Measurements from ENCODE around the gene EREG.

EREG gene

GRCh38 chr4:74428276-74428675, 63.3 kb downstream of the EREG start:
- no peak for DNase-seq (ENCODE audit: low spot score)

- no peak for DNase-seq (ENCODE audit: low spot score)
Observed at GRCh38 chr4:74431113-74431826, 66.3 kb downstream of the EREG start.

GRCh38 chr4:74433043-74433442, 68.1 kb downstream of the EREG start:
- DNase-seq (ENCODE audit: low spot score) = no peak

GRCh38 chr4:74433541-74434172, 68.7 kb downstream of the EREG start:
- DNase-seq (ENCODE audit: low spot score) = peak; percentile 16

GRCh38 chr4:74435296-74435695, 70.4 kb downstream of the EREG start:
- DNase-seq (ENCODE audit: low spot score) = no peak

- DNase-seq (ENCODE audit: low spot score) = no peak
Observed at GRCh38 chr4:74437866-74438265, 72.9 kb downstream of the EREG start.

Measured in AG20443 (cell line).